NCI-H146 treated with DMSO at 0.1 percent for 48 hours (cell line): Measurements from ENCODE around the gene NSMCE1.

Experiments
- DNase-seq: peaks from one replicate; lab custom pipeline; 2025; ENCODE audit not compliant: unreplicated experiment; lab: John Stamatoyannopoulos, UW

Gene NSMCE1

GRCh38 chr16:27199235-27199586 is 69.4 kb downstream of the NSMCE1 start:
- DNase-seq, result no peak

DNA sequence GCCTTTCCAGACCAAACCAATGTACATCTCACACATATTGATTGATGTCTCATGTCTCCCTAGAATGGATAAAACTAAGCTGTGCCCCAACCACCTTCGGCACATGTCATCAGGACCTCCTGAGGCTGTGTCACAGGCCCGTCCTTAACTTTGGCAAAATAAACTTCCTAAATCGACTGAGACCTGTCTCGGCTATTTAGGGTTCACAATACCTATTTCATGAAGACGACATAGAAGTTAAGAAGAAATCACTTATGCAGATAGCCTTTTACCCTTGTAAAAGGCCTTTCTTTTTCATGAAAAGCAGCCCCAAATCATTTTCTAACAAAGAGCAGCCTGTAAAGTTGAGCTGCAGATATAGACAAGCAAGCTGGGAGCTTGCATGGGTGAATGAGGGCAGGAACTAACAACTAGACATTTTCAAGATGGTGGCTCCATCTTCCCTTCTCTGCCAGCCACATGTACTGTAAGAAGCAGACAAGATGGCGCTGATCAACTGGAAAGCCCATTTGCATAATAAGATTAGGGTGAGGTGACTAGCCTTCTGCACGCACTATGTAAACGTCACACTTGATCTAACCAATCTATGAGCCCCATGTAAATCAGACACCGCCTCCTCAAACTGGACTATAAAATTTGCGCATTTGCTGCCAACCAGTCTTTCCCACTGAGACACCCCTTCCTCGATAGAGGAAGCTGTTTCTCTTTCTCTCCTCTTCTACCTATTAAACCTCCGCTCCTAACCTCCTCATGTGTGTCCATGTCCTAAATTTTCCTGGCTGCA is 69.9 kb downstream of the NSMCE1 start:
- peak; percentile 93 for DNase-seq

GRCh38 chr16:27197004-27197403 is 71.6 kb downstream of the NSMCE1 start:
- no peak for DNase-seq

DNA sequence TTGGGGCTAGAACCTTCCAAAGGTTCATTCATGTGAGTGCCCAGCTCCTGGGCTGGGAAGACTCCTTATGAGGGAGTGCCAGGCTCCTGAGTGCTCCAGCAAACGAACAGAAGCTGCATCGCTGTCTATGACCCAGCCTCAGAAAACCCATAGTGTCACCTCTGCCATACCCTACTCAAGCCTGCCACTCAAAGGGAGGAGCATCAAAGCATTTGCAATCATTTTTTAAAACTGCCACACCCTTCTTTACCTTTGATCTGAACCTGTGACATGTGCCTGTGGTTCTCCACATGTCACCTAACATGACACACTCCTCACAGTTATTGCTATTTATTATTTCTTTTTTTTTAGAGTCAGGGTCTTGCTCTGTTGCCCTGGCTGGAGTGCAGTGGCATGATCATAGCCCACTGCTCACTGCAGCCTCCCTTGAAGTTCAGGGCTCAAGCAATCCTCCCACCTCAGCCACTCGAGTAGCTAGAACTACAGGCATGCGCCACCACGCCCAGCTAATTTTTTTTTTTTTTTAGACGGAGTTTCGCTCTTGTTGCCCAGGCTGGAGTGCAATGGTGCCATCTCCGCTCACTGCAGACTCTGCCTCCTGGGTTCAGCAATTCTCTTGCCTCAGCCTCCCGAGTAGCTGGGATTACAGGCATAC is 72.5 kb downstream of the NSMCE1 start:
- no peak for DNase-seq

DNA sequence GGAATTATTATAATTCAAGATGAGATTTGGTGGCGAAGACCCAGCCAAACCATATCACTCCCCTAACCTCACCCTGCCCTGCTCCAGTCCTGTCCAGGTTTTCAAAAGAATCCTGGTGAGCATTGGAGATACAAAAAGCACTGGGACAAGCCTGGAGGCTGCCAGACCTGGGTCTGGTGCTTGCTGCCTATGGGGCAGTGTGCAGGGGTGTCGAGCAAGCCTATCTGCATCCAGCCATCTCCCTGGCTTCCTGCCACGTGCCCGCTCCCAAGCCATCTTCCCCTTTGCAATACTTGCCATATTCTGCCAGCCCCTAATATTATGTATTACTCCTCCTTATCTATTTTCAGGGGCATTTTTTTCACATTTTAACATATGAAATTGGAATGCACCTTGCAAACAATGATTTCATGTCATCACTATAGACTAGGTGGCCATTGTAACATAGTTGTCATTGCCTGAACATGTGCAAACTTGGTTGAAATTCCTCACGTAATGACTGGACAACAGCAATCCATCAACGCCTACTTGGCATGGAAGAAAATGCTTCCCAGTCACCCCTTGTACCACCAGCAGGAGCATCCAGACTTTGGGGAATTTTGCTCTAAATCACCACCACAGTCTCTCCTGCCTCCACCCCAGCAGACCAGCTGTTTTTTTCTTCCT is 73.4 kb downstream of the NSMCE1 start:
- no peak for DNase-seq

GRCh38 chr16:27193300-27193990 is 75.1 kb downstream of the NSMCE1 start:
- DNase-seq, result no peak

DNA sequence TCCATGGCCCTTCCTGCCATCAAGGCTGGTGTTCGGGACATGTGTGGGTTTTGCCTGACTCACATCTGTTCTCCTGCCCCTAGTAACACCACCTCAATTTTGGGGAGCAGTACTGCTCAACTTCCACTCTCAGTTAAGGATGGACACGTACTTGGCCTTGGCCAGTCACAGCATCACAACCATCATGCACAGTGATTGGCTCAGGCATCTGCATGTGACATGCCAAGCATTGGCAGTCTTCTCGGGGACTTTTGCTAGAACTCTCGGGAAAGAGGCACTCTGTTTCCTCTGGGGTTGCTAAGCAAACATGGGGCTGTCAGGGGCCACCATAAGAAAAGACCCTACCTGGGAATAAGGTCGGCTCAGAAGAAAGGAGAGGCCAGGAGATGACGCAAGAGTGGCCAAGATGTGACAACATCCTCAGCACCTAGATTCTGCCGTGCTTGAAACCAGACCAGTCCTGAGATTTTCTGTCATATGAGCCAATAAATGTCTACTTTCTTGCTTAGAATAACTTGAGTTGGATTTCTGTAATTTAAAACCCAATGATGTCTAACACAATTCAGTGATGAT is 77.1 kb downstream of the NSMCE1 start:
- DNase-seq, result no peak

- DNase-seq, result no peak
Observed at GRCh38 chr16:27190316-27190871, 78.2 kb downstream of the NSMCE1 start.

DNA sequence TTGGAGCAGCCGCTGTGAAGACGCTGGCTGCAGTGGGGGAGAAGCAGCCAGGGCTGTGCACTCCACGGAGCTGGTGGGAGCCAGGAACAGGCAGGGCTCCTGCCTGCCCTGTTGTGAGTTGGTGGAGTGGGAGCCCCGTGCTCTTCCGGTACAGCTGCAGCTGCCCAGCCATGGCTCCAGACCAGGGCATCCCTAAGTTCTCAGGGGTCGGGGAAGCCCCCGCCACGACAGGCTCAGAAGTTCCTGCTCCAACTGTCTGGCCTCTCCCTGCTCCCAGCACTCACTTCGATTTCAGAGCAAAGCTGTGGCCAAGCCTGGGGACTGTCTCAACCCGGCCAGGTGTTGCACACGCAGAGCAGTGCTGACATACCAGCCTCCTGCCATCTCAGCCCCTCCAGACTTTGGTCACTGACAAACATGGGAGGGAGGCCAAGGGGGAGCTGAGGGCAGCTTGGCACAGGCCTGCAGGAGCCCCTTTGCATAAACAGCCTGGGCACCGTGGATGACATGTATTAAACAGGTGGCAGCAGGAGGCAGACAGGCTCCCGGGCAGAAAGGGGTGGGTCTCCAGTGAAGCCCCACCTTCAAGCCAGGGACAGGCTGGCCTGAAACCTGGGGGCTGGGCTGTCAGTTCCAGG is 79.1 kb downstream of the NSMCE1 start:
- DNase-seq, result peak; percentile 32

GRCh38 chr16:27188633-27189032 is 79.9 kb downstream of the NSMCE1 start:
- DNase-seq, result no peak

GRCh38 chr16:27185776-27186130 is 82.8 kb downstream of the NSMCE1 start:
- DNase-seq, result no peak

DNA sequence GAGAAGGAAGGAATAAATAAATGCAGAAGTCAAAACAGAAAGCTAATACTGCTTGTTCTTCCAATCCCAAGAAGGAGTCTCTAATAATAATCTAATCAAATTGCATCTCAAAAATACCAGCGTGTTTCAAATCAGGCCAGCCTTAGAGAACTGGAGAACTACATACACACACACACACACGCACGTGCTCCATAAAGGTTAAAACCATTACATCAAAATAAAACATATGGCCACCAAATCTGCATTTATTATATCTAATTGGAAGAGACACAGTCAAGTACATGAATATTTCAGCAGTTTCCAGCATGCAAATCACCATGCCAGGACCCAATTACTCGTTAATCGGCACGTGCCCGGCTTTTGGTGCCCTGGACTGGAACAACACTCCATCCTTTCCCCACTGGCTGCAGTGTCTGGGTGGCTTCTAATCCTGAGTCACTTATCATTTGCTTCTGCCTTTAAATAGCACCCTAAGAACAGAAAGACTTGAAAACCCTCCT is 85.6 kb downstream of the NSMCE1 start:
- DNase-seq, result no peak

DNA sequence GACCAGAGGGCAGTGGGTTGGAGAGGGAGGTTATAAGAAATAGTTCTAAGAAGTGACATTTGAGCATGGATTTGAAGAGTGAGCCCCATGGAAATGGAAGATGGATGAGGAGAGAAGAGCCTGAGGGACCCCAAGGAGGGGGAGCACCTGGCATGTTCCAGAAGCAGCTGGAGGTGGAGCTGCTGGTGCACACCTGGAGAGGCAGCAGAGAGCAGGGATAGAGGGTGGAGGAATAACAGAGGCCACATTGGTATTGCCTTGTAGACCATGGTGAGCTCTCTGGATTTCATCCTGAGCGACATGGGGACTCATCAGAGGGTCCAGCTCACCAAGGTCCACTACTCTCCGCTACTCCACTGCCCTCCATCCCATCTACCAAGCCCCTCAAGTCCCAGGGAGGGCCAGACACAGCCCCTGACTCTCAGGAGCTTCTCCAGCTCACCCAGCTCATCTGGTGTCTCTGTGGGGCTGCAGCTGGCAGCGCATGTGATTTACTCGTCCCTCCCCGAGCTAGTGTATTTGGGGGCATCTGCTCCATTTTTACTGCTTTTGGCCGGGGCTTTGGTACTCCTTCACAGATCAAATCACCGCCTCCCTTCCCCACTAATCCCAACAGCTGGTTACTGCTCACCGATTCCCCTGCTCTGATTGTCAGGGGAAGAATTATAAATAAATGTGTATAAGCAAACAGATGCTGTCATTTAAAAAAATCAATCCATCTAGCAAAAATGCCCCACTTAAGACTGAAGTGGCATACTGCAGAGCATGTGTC is 87.4 kb downstream of the NSMCE1 start:
- DNase-seq, result no peak

DNA sequence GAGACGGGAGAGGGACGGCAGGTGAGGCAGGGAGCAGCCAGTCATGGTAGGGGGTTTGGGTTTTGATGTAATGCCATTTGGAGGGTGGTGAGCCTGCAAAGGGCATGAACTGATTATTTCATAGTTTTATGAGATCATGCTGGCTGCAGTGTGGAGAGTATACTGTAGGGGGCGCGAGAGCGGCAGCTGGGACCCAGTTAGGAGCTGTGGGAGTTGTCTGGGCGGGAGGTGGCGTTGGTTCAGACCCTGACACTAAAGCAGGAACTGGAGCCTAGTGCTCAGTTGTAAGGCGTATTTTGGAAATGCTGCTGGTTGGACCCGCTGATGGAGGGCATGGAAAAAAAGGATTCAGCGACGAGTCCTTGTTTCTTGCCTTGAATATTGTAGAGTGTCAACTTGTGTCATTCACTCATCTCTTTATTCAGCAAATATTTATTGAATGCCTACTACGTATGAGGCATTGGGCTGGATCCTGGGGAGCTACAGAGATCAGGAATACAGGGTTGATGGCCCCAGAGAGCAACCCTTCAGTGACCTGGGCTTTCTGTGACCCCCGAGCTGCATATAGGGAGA is 89.0 kb downstream of the NSMCE1 start:
- peak; percentile 39 for DNase-seq

- DNase-seq, result no peak
Observed at GRCh38 chr16:27177031-27177774, 91.4 kb downstream of the NSMCE1 start.

DNA sequence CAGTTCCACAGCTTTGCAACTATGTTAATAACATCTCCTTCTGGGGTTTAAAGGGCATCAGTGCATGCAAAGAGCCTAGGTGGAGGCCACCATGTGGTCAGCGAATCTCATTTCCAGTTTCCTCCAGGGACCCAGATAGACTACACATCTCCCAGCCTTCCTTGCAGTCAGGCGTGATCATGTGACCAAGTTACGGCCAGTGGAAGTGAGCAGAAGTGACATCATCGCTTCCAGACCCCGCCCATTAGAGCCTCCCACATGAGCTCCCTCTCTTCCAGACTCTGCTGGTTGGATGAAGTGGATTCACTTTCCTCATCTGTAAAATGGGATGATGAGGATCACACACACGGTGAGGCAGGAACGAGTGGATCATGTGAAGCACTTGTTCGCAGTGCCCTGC is 92.7 kb downstream of the NSMCE1 start:
- DNase-seq, result no peak
